Measurements from ENCODE around the gene HSPBP1.

HSPBP1 gene

GRCh38 chr19:55259540-55260210 is 20.2 kb downstream of the HSPBP1 start:
- H3K4me3 ChIP-seq (ENCODE audit: low read depth, low read length), result peak overlapping the region; percentile 83
- in situ Hi-C loops (cut with HindIII; ENCODE audit: low sequenced_read_pairs), result no loop called here
- no peak for DNase-seq (ENCODE audit: low read depth, low spot score)
- TF ChIP-seq CTCF (IDR thresholded peaks at IDR 0.05; ENCODE audit: low read depth, low read length), result no peak

GRCh38 chr19:55258828-55259539 is 20.9 kb downstream of the HSPBP1 start, which contains the start of gene PPP6R1:
TSS of gene PPP6R1 (minus strand) at chr19:55259017. CDS start at chr19:55247103, 11,914 bp downstream.
- DNase-seq (ENCODE audit: low read depth, low spot score), result peak; percentile 100
- no peak for TF ChIP-seq CTCF (IDR thresholded peaks at IDR 0.05; ENCODE audit: low read depth, low read length)
- H3K4me3 ChIP-seq (ENCODE audit: low read depth, low read length), result peak within 1 kb of the TSS; percentile 83
- in situ Hi-C loops (cut with HindIII; ENCODE audit: low sequenced_read_pairs), result no loop called here

- in situ Hi-C loops (cut with HindIII; ENCODE audit: low sequenced_read_pairs), result no loop called here
- no peak for TF ChIP-seq CTCF (IDR thresholded peaks at IDR 0.05; ENCODE audit: low read depth, low read length)
- no peak for DNase-seq (ENCODE audit: low read depth, low spot score)
- peak overlapping the region; percentile 83 for H3K4me3 ChIP-seq (ENCODE audit: low read depth, low read length)
Observed at GRCh38 chr19:55258476-55258827, 21.5 kb downstream of the HSPBP1 start.

- peak overlapping the region; percentile 83 for H3K4me3 ChIP-seq (ENCODE audit: low read depth, low read length)
- in situ Hi-C loops (cut with HindIII; ENCODE audit: low sequenced_read_pairs), result no loop called here
- TF ChIP-seq CTCF (IDR thresholded peaks at IDR 0.05; ENCODE audit: low read depth, low read length), result no peak
- no peak for DNase-seq (ENCODE audit: low read depth, low spot score)
Observed at GRCh38 chr19:55257461-55258420, 22.2 kb downstream of the HSPBP1 start.

- no peak for DNase-seq (ENCODE audit: low read depth, low spot score)
- H3K4me3 ChIP-seq (ENCODE audit: low read depth, low read length), result peak overlapping the region; percentile 83
- in situ Hi-C loops (cut with HindIII; ENCODE audit: low sequenced_read_pairs), result no loop called here
- TF ChIP-seq CTCF (IDR thresholded peaks at IDR 0.05; ENCODE audit: low read depth, low read length), result no peak
Observed at GRCh38 chr19:55256562-55257460, 23.1 kb downstream of the HSPBP1 start.
